Lung (tissue), 12 donors: ENCODE measurements around the gene ARIH2. TPM values are rescaled to one million over a fixed set of nuclear protein-coding genes. Genes with fewer than 3 reads are reported as not detected.

Source experiments
- ATAC-seq: fragments of 200-7000 bp; cut with Tn5 transposase; one replicate; pipeline ENCODE4 v1.9.1; 2020; ENCODE audit warnings: moderate number of reproducible peaks; ENCODE audit not compliant: insufficient read depth, low FRiP score
- DNase-seq, 3 donors: peaks; one replicate each; pipeline ENCODE4 v3.0.0-alpha.2; 2013 to 2017
- H3K27ac ChIP-seq, 2 donors: one replicate each; pipeline ENCODE4 v1.5.1; 2013; ENCODE audit warnings: mild to moderate bottlenecking in 2 of 2, moderate library complexity in 2 of 2, control low read depth in 1 of 2, inconsistent platforms in 1 of 2, low read depth in 1 of 2, low read length in 1 of 2
- H3K27me3 ChIP-seq, 3 donors: one replicate each; pipeline ENCODE4 v1.5.1; 2013; ENCODE audit warnings: low read length in 2 of 3; ENCODE audit not compliant: control insufficient read depth in 3 of 3, insufficient read depth in 3 of 3
- H3K36me3 ChIP-seq, 4 donors: one replicate each; pipeline ENCODE4 v1.5.1; 2013; ENCODE audit warnings: low read length in 4 of 4, mild to moderate bottlenecking in 1 of 4, moderate library complexity in 1 of 4; ENCODE audit not compliant: control insufficient read depth in 4 of 4, insufficient read depth in 4 of 4
- H3K4me1 ChIP-seq, 5 donors: one replicate each; pipeline ENCODE4 v1.5.1; 2013; ENCODE audit warnings: low read length in 5 of 5, mild to moderate bottlenecking in 2 of 5, moderate library complexity in 1 of 5; ENCODE audit not compliant: control insufficient read depth in 5 of 5, insufficient read depth in 5 of 5
- H3K4me3 ChIP-seq: one replicate; pipeline ENCODE4 v1.5.1; 2013; ENCODE audit warnings: mild to moderate bottlenecking, control low read depth, moderate library complexity
- H3K9ac ChIP-seq, 2 donors: one replicate each; pipeline ENCODE4 v1.5.1; 2013; ENCODE audit warnings: low read length in 2 of 2, control low read depth in 1 of 2; ENCODE audit not compliant: insufficient read depth in 1 of 2
- H3K9me3 ChIP-seq, 4 donors: one replicate each; pipeline ENCODE4 v1.5.1; 2013; ENCODE audit warnings: low read length in 3 of 4, mild to moderate bottlenecking in 1 of 4, moderate library complexity in 1 of 4; ENCODE audit not compliant: control insufficient read depth in 4 of 4, insufficient read depth in 3 of 4
- CTCF ChIP-seq: IDR thresholded peaks from 2 replicates; pipeline ENCODE4 v1.5.1; 2012; ENCODE audit warnings: mild to moderate bottlenecking; ENCODE audit errors: control extremely low read depth, extremely low read depth
- WGBS, 2 donors: extraction: QIAGEN DNeasy Blood & Tissue Kit; methylation state at CpG; one replicate each; pipeline ENCODE4 v1.1.7; 2013; 5-methylcytosine and 5-hydroxymethylcytosine counted together
- polyA plus RNA-seq, 2 donors: library from polyadenylated mRNA; stranded (reverse); fragments of 200-250 nt; gene quantifications; one replicate each; pipeline ENCODE4 v1.2.1, GENCODE V29; 2013
- total RNA-seq, 2 donors: library from RNA; depleted of rRNA in 1 of 2; stranded (reverse); fragments of >200 nt in 1 of 2; gene quantifications; one replicate each; pipeline ENCODE4 v1.2.1, GENCODE V29; 2014 to 2021
- donor health status: control.
- donor health status: control.
- donor health status: Bipolar disorder and iron deficiency.
- donor health status: healthy.
- donor health status: DM: yes; HTN: yes; CAD: no.

ARIH2 gene
- total and polyA plus RNA-seq, 4 donors = 33.1 to 97.6 (median 65.6) TPM

GRCh38 chr3:48950051-48950450, 31.4 kb downstream of the ARIH2 start:
- H3K4me3 ChIP-seq = no peak overlapping the region
- ATAC-seq = no peak
- DNase-seq = no peak
- H3K27me3 ChIP-seq = no peaks in the 10 kb centered on the region
- H3K36me3 ChIP-seq = peaks cover 0 to 9% (median 5%) of the 10 kb centered on the region in 4 donors
- TF ChIP-seq CTCF = no peak
- H3K27ac ChIP-seq = no peak overlapping the region
- 96 to 97% methylated on average over 1 of the region's 1 CpG for WGBS, 2 donors
- no peak overlapping the region for H3K9ac ChIP-seq
- H3K9me3 ChIP-seq = no peaks in the 10 kb centered on the region
- H3K4me1 ChIP-seq = peaks cover 0 to 13% (median 5%) of the 10 kb centered on the region in 5 donors

DNA sequence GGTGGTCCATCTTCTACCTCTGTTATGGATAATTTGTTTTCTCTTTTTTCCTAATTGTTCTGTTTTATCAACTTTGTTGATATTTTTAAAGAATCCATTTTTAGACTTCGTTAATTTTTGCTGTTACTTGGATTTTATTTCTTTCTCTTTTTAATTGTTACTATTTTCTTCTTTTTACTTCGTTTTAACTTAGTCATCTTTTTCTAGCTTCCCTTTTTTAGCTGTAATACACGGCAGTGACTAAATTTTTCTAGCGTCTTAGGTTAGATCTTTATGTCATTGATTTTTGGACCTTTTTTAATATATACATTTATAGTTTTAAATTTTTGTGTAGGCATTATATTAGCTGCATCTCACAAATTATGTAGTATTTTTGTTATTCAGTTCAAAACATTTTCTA, 33.1 kb downstream of the ARIH2 start:
- TF ChIP-seq CTCF = no peak
- ATAC-seq (no peak), DNase-seq (no peak)
- Histone ChIP-seq H3K27me3 (no peaks in the 10 kb centered on the region), H3K4me1 (peaks cover 0 to 3% (median 0%) of the 10 kb centered on the region in 5 donors), H3K4me3 (no peak overlapping the region), H3K9me3 (no peaks in the 10 kb centered on the region), H3K36me3 (peaks cover 0 to 8% (median 5%) of the 10 kb centered on the region in 4 donors), H3K27ac (no peak overlapping the region), H3K9ac (no peak overlapping the region)
- 59 to 78% methylated on average over 4 of the region's 4 CpGs for WGBS, 2 donors

DNA sequence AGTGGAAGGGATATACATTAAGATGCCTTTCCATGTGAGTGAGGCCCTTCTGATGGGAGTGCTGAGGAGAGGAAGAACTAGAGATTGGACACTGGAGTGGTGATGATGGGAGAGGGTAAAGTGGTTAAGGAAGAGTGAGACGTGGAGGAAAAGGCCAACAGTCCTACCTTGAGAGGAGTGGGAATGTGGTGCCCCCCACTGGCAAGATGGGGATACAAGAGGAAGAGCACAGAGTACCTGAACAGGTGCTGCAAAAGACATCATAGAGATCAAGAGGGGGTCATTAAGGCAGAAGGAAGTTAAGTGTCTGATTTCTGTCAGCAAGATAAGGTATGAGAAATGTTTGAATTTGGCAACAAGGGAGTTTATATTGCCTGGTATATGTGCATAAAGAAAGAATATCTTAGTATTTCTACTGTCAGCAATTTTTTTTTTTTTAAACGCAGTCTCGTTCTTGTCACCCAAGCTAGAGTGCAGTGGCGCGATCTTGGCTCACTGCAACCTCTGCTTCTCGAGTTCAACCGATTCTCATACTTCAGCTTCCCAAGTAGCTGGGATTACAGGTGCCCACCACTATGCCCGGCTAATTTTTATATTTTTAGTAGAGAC, 34.0 kb downstream of the ARIH2 start:
- 84 to 90% methylated on average over 8 of the region's 8 CpGs for WGBS, 2 donors
- no peak for ATAC-seq
- peak; percentile 13 for TF ChIP-seq CTCF
- no peak overlapping the region for H3K9ac ChIP-seq
- no peaks in the 10 kb centered on the region for H3K27me3 ChIP-seq
- H3K4me1 ChIP-seq = peaks cover 0 to 6% (median 0%) of the 10 kb centered on the region in 5 donors
- H3K36me3 ChIP-seq = peaks cover 0 to 10% (median 5%) of the 10 kb centered on the region in 4 donors
- no peak overlapping the region for H3K27ac ChIP-seq
- DNase-seq = peak in 1 of 3 donors; percentile 13
- H3K4me3 ChIP-seq = no peak overlapping the region
- no peaks in the 10 kb centered on the region for H3K9me3 ChIP-seq
